AG10803 (cell line): Measurements from ENCODE around the gene EMILIN2.

Source experiments
- DNase-seq: peaks from one replicate; pipeline ENCODE4 v3.0.0; 2010; ENCODE audit warnings: low read depth
- H3K4me3 ChIP-seq: 2 replicates; pipeline ENCODE4 v1.5.1; 2011; ENCODE audit warnings: mild to moderate bottlenecking, low read length, control low read depth
- TF ChIP-seq, protein P1 (sequence below): conservative IDR thresholded peaks from 2 replicates; pipeline ENCODE4 v1.5.1; 2011; ENCODE audit warnings: mild to moderate bottlenecking, low read length, control low read depth, inconsistent platforms

Gene EMILIN2

DNA sequence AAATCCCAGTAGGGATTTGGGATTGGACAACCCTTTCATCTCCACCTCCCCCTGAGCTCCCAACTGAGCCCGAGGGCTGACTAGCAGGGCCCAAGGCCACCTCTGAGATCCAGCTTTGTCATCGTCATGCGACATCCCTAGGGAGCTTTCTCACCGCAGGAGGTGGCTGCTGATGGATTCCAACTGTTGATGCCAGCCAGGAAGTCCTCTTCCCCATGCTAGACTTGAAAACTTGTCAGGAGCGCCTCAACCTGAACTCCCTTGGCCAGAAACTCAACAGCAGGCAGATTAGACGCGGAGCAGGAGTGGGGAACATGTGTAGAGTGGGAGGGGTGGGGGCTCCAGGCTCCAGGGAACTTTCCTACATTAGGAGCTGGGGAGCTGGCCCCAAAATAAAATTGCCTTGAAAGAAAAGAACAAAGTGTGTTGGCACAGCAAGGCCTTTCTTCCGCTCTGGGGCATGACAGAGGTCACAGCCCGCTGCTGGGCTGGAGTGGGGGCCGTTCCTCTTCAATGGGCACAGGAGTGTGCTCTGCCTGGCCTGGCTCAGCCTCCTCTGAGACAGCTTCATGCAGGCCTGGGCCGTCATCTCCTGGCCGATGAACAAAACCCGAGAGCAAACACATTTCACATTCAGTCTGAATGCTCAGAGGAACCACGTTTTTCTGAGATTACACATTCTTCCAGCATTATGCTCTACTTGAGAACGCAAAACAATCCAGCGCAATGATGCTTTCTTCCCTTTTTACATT is 34.5 kb downstream of the EMILIN2 start:
- TF ChIP-seq, protein P1, sequence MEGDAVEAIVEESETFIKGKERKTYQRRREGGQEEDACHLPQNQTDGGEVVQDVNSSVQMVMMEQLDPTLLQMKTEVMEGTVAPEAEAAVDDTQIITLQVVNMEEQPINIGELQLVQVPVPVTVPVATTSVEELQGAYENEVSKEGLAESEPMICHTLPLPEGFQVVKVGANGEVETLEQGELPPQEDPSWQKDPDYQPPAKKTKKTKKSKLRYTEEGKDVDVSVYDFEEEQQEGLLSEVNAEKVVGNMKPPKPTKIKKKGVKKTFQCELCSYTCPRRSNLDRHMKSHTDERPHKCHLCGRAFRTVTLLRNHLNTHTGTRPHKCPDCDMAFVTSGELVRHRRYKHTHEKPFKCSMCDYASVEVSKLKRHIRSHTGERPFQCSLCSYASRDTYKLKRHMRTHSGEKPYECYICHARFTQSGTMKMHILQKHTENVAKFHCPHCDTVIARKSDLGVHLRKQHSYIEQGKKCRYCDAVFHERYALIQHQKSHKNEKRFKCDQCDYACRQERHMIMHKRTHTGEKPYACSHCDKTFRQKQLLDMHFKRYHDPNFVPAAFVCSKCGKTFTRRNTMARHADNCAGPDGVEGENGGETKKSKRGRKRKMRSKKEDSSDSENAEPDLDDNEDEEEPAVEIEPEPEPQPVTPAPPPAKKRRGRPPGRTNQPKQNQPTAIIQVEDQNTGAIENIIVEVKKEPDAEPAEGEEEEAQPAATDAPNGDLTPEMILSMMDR = peak; percentile 25
- DNase-seq = peak; percentile 96
- H3K4me3 ChIP-seq = peak overlapping the region; percentile 34

DNA sequence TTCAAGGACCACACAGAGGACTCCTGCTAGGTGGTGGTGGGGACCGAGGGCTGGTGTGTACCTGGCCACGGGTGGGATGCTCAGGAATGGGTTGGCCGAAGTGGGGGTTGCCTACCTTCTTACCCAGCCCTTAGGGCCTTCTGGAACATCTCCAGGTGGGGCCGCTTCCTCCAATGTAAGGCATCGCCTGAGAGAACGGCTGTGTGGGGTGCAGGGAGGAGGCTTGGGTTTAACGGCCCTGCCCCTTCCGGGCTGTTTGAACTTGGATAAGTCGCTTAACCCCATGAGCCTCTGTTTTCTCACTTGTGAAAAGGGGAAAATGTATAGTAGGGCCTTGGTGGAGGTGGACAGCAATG is 35.0 kb downstream of the EMILIN2 start:
- DNase-seq = no peak
- H3K4me3 ChIP-seq = peak overlapping the region; percentile 34
- TF ChIP-seq, protein P1 = no peak

DNA sequence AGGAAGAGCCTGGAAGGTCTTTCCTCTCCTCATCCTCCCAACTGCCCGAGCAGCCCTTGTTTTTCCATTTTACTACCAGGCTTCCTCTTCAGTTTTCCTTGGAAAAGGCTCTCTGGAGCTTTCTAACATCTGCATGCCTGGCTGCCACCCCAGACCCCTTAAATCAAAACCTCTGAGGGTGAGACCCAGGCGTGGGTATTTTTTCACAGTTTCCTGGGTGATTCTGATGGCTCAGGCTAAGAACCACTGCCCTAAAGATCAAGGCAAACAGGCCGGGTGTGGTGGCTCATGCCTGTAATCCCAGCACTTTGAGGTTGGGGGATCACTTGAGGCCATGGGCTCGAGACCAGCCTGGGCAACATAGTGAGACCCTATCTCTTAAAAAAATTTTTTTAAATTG is 35.4 kb downstream of the EMILIN2 start:
- H3K4me3 ChIP-seq = no peak overlapping the region
- DNase-seq = no peak
- TF ChIP-seq, protein P1 = no peak

DNA sequence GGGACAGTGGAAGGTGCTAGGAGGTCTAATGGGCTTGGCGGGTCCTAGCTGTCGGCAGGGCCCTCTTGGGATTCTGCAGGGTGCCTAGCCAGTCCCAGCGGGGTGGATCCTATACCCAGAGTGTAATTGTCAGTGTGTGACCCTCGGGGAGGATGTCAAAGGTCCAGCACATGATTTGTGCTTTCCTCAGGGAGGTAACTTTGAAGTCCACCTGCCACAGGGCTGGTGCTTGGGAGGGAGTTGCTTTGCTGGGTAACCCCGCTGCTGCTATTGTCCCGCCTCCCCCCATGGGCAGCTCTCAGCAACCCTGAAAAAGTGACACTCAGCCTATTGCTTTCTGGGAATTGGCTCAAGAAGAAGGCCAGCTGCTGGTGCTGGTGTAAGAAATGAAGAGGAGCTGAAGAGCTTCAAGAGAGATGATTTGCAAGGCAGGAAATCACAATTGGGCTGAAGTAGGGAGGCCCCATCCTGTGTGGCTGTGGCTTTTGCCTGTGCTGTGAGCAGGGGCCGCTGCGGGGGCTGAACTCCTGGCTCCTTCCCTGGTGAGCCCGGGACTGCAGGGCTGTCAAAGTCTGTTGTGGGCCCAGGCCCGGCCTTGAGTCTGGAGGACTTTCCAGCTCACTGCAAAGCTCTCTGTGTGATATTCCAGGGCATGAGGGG is 36.4 kb downstream of the EMILIN2 start:
- TF ChIP-seq, protein P1 = no peak
- no peak for DNase-seq
- no peak overlapping the region for H3K4me3 ChIP-seq

DNA sequence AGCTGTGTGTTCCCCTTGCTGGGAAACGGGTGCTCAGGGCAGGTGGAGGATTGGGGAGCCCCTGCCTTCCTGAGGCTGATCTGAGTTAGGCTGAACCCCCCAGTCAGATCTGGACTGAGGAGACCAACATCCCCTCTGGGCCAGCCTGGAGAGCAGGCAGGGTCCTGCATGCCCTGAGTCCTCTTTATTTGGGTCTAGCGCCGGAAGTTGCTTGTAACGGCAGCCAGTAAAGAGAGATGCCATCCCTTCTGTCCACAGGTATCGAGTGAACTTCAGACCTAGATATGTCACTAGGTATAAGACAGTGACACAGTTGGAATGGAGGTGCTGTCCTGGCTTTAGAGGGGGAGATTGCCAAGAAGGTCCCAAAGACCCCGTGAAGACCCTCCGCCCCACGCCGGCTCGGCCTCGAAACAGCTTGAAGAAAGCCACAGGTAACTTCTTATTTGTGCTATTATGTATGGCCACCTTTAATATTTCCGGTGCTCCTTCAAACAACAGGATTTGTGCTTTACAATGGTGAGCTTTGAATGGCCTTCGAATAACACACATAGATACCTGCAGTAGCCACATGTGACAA is 38.0 kb downstream of the EMILIN2 start:
- no peak overlapping the region for H3K4me3 ChIP-seq
- TF ChIP-seq, protein P1 = no peak
- no peak for DNase-seq

DNA sequence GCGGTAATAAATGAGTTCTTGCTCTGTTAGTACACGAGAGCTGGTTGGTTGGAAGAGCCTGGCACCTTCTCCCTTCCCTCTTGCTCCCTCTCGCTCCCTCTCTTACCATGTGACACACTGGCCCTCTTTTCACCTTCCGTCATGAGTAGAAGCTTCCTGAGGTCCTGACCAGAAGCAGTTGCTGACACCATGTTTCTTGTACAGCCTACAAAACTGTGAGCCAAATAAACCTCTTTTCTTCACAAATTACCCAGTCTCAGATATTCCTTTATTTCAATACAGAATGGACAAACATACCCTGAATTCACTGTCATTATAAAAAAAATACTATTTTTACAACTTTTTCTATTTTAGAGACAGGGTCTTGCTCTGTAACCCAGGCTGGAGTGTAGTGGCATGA is 40.7 kb downstream of the EMILIN2 start:
- TF ChIP-seq, protein P1 = no peak
- DNase-seq = no peak

DNA sequence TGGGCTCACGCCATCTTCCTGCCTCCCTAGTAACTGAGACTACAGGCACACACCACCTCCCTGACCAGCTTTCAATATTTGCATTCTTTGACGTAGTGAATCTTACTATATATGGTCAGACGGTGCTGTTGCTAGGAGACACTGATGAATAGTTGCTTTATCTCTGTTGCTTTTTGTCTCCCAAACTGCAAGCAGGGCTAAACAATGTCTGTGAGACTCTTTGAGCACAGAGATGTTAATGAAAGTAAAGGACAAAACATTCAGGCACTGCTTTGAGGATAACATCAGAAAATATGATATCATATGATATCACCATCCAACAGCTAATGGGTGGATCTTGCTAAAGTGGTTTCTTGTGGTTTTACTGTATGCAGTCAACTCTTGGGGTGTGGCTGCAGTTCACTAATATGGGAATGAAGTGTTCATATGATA is 43.0 kb downstream of the EMILIN2 start:
- TF ChIP-seq, protein P1 = no peak
- no peak for DNase-seq

More for the DNA sequence above, 40.7 kb downstream of the EMILIN2 start:
- no peak overlapping the region for H3K4me3 ChIP-seq

More for the DNA sequence above, 43.0 kb downstream of the EMILIN2 start:
- no peak overlapping the region for H3K4me3 ChIP-seq
